GM12873 (cell line): Measurements from ENCODE around the gene MTMR1.

ENCODE experiments used
- TF ChIP-seq, protein P1 (sequence below): IDR thresholded peaks from 2 replicates; pipeline ENCODE4 v1.5.1; 2012; ENCODE audit warnings: low read depth, mild to moderate bottlenecking, moderate library complexity, low read length, control low read depth; ENCODE audit not compliant: insufficient read depth; ENCODE audit errors: missing control alignments

Gene MTMR1

DNA sequence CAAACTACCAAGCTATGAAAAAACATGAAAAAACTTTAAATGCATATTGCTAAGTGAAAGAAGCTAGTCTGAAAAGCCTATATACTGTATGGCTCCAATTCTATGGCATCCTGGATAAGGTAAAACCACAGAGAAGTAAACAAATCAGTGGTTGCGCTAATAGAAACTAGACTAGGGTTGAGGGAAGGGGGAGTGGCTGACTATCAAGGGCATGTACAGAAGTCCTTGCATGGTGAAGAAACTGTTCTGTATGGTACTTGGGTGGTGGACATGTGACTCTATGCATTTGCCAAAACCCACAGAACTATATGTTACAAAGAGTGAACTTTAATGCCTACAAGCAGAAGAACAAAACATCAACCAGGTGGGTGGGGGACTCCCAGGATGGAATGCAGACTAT, 96.8 kb downstream of the MTMR1 start:
- TF ChIP-seq, protein P1, sequence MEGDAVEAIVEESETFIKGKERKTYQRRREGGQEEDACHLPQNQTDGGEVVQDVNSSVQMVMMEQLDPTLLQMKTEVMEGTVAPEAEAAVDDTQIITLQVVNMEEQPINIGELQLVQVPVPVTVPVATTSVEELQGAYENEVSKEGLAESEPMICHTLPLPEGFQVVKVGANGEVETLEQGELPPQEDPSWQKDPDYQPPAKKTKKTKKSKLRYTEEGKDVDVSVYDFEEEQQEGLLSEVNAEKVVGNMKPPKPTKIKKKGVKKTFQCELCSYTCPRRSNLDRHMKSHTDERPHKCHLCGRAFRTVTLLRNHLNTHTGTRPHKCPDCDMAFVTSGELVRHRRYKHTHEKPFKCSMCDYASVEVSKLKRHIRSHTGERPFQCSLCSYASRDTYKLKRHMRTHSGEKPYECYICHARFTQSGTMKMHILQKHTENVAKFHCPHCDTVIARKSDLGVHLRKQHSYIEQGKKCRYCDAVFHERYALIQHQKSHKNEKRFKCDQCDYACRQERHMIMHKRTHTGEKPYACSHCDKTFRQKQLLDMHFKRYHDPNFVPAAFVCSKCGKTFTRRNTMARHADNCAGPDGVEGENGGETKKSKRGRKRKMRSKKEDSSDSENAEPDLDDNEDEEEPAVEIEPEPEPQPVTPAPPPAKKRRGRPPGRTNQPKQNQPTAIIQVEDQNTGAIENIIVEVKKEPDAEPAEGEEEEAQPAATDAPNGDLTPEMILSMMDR = no peak

DNA sequence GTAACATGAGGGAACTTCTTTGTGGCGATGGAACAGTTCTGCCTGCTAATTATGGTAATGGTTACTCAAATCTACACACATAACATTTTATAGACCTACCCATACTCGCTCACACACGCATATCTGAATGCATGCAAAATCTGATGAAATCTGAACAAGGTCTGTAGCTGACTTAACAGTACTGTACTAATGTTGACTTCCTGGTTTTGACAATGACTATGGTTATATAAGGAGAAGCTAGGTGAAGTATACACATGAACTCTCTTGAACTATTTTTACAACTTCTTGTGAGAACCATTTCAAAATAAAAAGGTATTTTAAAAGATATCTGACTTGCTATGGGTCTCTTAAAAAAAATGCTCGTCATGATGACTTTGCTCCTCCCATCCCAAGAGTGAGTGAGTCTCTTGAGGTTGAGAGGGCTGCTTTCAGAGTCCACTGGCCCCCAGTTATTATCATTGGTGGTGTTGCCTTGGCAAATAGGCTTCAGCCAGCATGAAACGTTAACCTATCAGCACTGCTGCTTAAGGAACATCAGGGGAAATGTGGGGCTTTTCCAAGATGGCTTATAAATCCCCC, 99.8 kb downstream of the MTMR1 start:
- TF ChIP-seq, protein P1 = no peak

DNA sequence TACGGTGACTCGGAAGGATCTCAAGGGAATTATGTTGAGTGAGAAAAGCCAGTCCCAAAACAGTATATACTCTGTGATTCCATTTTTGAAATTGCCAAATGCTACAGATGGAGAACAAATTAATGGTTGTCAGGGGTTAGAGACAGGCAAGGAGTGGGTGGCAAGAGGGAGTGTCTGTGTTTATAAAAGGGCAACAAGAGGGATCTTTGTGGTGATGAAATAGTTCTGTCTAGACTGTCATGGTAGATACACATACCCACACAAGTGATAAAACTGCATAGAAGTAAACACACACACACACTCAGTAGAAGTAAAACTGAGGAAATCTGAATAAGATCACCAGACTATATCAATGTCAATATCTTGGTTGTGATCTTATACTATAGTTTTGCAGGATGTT, 112.5 kb downstream of the MTMR1 start:
- TF ChIP-seq, protein P1 = no peak

DNA sequence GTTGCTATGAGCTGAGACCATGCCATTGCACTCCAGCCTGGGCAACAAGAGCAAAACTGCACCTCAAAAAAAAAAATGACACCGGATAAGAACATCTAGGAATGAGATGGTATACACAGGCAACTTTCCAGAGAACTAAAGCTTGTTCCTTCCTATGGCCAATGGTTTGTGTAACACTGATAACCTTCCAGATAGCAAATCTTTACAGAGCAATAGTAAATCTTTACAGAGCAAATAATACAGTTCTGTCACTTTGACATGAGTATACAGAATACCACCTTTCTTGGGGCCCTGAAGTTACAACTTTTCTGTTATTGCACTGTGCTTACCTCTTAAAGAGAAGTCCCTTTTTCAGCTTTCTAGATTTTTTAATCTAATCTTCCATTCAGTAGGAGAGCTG, 113.6 kb downstream of the MTMR1 start:
- TF ChIP-seq, protein P1 = no peak

DNA sequence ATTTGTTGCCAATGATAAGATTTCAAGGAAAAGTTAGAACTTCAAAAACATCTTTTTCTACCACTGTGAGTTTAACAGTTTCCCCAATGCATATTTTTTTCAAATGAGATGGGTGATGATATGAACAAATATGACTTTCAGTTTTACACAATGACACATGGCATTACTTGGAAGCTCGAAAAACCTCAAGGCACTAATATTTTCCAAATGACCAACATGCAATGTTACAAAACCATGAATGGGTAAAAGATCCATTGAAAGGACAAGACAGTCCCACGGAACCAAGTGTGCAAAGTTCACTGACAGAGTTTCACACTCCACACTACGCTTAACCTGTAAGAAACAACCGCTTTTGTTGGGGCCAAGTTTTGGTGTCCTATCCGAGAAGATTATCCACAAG, 120.7 kb downstream of the MTMR1 start:
- TF ChIP-seq, protein P1 = no peak
